Measurements from ENCODE around the gene NAV2. TPM values are rescaled to one million over a fixed set of nuclear protein-coding genes. Genes with fewer than 3 reads are reported as not detected.

The NAV2 gene
- total RNA-seq, 1 donor from 2014 or later: 17.0 TPM

- no peak for ATAC-seq
These were observed 72.6 kb downstream of the NAV2 start for GRCh38 chr11:19785265-19785664.

GRCh38 chr11:19786644-19787043 is 74.0 kb downstream of the NAV2 start:
- ATAC-seq: no peak

GRCh38 chr11:19788435-19788834 is 75.8 kb downstream of the NAV2 start:
- no peak for ATAC-seq

GRCh38 chr11:19789245-19789644 is 76.6 kb downstream of the NAV2 start:
- no peak for ATAC-seq

- no peak for ATAC-seq
These were observed 77.4 kb downstream of the NAV2 start for GRCh38 chr11:19789835-19790710.

GRCh38 chr11:19790831-19791552 is 78.4 kb downstream of the NAV2 start:
- ATAC-seq: no peak

GRCh38 chr11:19792510-19792909 is 79.9 kb downstream of the NAV2 start:
- ATAC-seq: no peak

GRCh38 chr11:19793326-19793725 is 80.7 kb downstream of the NAV2 start:
- ATAC-seq: no peak

GRCh38 chr11:19794161-19794560 is 81.5 kb downstream of the NAV2 start:
- no peak for ATAC-seq

GRCh38 chr11:19795082-19795481 is 82.4 kb downstream of the NAV2 start:
- ATAC-seq: no peak

GRCh38 chr11:19800162-19800561 is 87.5 kb downstream of the NAV2 start:
- no peak for ATAC-seq

- ATAC-seq: no peak
These were observed 88.3 kb downstream of the NAV2 start for GRCh38 chr11:19800714-19801519.

- no peak for ATAC-seq
These were observed 90.2 kb downstream of the NAV2 start for GRCh38 chr11:19802773-19803293.

GRCh38 chr11:19803506-19803998 is 90.9 kb downstream of the NAV2 start:
- ATAC-seq: peak; percentile 84

GRCh38 chr11:19805376-19805775 is 92.7 kb downstream of the NAV2 start:
- ATAC-seq: no peak

GRCh38 chr11:19805827-19806226 is 93.2 kb downstream of the NAV2 start:
- ATAC-seq: no peak

GRCh38 chr11:19806251-19806650 is 93.6 kb downstream of the NAV2 start:
- no peak for ATAC-seq

GRCh38 chr11:19808076-19808911 is 95.7 kb downstream of the NAV2 start:
- ATAC-seq: no peak

- no peak for ATAC-seq
These were observed 98.2 kb downstream of the NAV2 start for GRCh38 chr11:19810852-19811251.

GRCh38 chr11:19811380-19811779 is 98.7 kb downstream of the NAV2 start:
- no peak for ATAC-seq

- no peak for ATAC-seq
These were observed 99.5 kb downstream of the NAV2 start for GRCh38 chr11:19812096-19812495.

- no peak for ATAC-seq
These were observed 100.1 kb downstream of the NAV2 start for GRCh38 chr11:19812710-19813109.
